HEK293T (cell line): ENCODE data around the gene GUCY1A2.

Experiments used
- ARNT ChIP-seq: fragments of 450-650 bp; IDR thresholded peaks from 2 replicates; pipeline ENCODE4 v1.6.1; 2017; ENCODE audit warnings: mild to moderate bottlenecking
- CTBP1 ChIP-seq: fragments of 450-650 bp; IDR thresholded peaks from 2 replicates; pipeline ENCODE4 v1.6.1; 2016; ENCODE audit warnings: borderline replicate concordance
- FOXM1 ChIP-seq: fragments of 450-650 bp; IDR thresholded peaks from 2 replicates; pipeline ENCODE4 v1.6.1; 2017; ENCODE audit warnings: mild to moderate bottlenecking, borderline replicate concordance
- SP1 ChIP-seq: fragments of 450-650 bp; IDR thresholded peaks from 2 replicates; pipeline ENCODE4 v1.6.1; 2017
- TARDBP ChIP-seq: fragments of 450-650 bp; IDR thresholded peaks from 2 replicates; pipeline ENCODE4 v1.6.1; 2016

- TF ChIP-seq TARDBP: no peak
- no peak for TF ChIP-seq CTBP1
- TF ChIP-seq SP1: no peak
- TF ChIP-seq FOXM1: no peak
- TF ChIP-seq ARNT: no peak
Observed at GRCh38 chr11:106681435-106681834, 336.8 kb downstream of the GUCY1A2 start.
